MM.1S (cell line): ENCODE measurements around the gene VWC2.

Experiments used
- DNase-seq: peaks from one replicate; pipeline ENCODE4 v3.0.0-alpha.2; 2015
- H2AFZ ChIP-seq: fragments of 300-600 bp; sonication (generic); 2 replicates; pipeline ENCODE4 v1.6.0; 2016; ENCODE audit warnings: antibody characterized with exemption, low read length
- H3F3A ChIP-seq: fragments of 300-600 bp; sonication (generic); 2 replicates; pipeline ENCODE4 v1.6.1; 2016; ENCODE audit warnings: mild to moderate bottlenecking, antibody characterized with exemption, low read length, moderate library complexity, mixed read lengths; ENCODE audit not compliant: insufficient read depth
- H3K27ac ChIP-seq: fragments of 300-600 bp; sonication (generic); 2 replicates; pipeline ENCODE4 v1.5.1; 2016; ENCODE audit warnings: mild to moderate bottlenecking, low read length
- H3K27me3 ChIP-seq: fragments of 300-600 bp; sonication (generic); replicated peaks from 2 replicates; pipeline ENCODE4 v1.6.0; 2016; ENCODE audit warnings: low read length; ENCODE audit not compliant: insufficient read depth
- H3K36me3 ChIP-seq: fragments of 300-600 bp; sonication (generic); replicated peaks from 2 replicates; pipeline ENCODE4 v1.6.1; 2016; ENCODE audit warnings: mild to moderate bottlenecking, low read length, mixed read lengths; ENCODE audit not compliant: insufficient read depth
- H3K4me1 ChIP-seq: fragments of 300-600 bp; sonication (generic); 2 replicates; pipeline ENCODE4 v1.6.1; 2016; ENCODE audit warnings: low read length, mixed read lengths
- H3K4me2 ChIP-seq: fragments of 300-600 bp; sonication (generic); 2 replicates; pipeline ENCODE4 v1.6.0; 2016; ENCODE audit warnings: low read depth, low read length
- H3K4me3 ChIP-seq: fragments of 300-600 bp; sonication (generic); 2 replicates; pipeline ENCODE4 v1.5.1; 2016; ENCODE audit warnings: low read length, mixed read lengths
- H3K79me2 ChIP-seq: fragments of 300-600 bp; sonication (generic); 2 replicates; pipeline ENCODE4 v1.6.1; 2016; ENCODE audit warnings: mixed run types, low read length, mixed read lengths
- H3K9ac ChIP-seq: fragments of 300-600 bp; sonication (generic); 2 replicates; pipeline ENCODE4 v1.6.1; 2016; ENCODE audit warnings: low read length, mixed read lengths
- H3K9me2 ChIP-seq: fragments of 300-600 bp; sonication (generic); replicated peaks from 2 replicates; pipeline ENCODE4 v1.6.1; 2016; ENCODE audit warnings: mild to moderate bottlenecking, low read length, mixed read lengths; ENCODE audit not compliant: insufficient read depth
- H3K9me3 ChIP-seq: fragments of 300-600 bp; sonication (generic); replicated peaks from 2 replicates; pipeline ENCODE4 v1.6.1; 2016; ENCODE audit warnings: mild to moderate bottlenecking, low read length, mixed read lengths; ENCODE audit not compliant: insufficient read depth
- H4K20me1 ChIP-seq: fragments of 300-600 bp; sonication (generic); 2 replicates; pipeline ENCODE4 v1.6.1; 2016; ENCODE audit warnings: mild to moderate bottlenecking, low read length, moderate library complexity, mixed read lengths; ENCODE audit not compliant: insufficient read depth
- EZH2 ChIP-seq: fragments of 300-600 bp; sonication (generic); optimal IDR thresholded peaks from 2 replicates; pipeline ENCODE3; 2017; ENCODE audit warnings: low read depth, mild to moderate bottlenecking, antibody characterized with exemption, low read length, mixed read lengths
- EZH2phosphoT487 ChIP-seq: fragments of 300-600 bp; sonication (generic); IDR thresholded peaks from 2 replicates; pipeline ENCODE4 v1.6.1; 2018; ENCODE audit warnings: antibody characterized with exemption, low read length
- TF ChIP-seq, protein P1 (sequence below): fragments of 300-600 bp; sonication (generic); IDR thresholded peaks from 2 replicates; pipeline ENCODE4 v1.5.1; 2016; ENCODE audit warnings: antibody characterized with exemption, low read length, mixed read lengths

Gene VWC2

DNA sequence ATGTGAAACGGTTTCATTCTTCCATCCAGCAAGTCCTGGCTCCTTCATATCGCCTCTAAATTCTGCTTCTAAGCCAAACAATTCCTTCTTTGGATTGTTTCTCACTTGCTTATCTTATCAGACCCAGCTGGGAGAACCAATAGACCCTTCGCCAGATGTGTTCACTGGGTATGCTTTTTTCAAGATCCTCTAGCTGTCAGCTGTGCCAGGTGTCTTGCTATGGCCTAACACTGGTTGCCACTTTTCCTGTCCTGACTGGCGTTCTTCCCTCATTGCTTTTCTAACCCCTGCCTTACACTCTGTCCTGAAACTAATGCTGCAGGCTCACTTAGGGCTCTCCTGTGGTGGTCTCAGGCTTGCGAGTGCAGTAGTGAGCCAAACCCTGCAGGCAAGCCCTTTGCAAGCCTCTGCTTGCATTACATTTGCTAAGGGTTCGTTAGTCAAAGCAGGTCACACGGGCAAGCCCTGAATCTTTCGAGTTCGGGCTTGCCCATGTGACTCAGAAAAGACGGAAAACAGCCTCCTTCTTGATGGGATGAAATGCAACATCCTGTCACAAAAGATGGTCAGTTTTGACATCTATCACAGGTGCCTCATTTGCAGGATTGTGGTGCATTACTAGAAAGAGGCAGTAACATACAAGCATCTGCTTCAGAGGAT, 92.8 kb downstream of the VWC2 start:
- Histone ChIP-seq H3K9ac (no peak overlapping the region), H3K9me3 (no peaks in the 10 kb centered on the region), H3K4me2 (no peak overlapping the region), H3K9me2 (no peaks in the 10 kb centered on the region), H3K36me3 (no peaks in the 10 kb centered on the region), H3K27ac (no peak overlapping the region), H3K79me2 (no peaks in the 10 kb centered on the region), H2AFZ (no peak overlapping the region), H3K4me1 (no peaks in the 10 kb centered on the region), H3F3A (no peaks in the 10 kb centered on the region), H3K4me3 (no peak overlapping the region), H4K20me1 (no peaks in the 10 kb centered on the region), H3K27me3 (no peaks in the 10 kb centered on the region)
- TF ChIP-seq, protein P1, sequence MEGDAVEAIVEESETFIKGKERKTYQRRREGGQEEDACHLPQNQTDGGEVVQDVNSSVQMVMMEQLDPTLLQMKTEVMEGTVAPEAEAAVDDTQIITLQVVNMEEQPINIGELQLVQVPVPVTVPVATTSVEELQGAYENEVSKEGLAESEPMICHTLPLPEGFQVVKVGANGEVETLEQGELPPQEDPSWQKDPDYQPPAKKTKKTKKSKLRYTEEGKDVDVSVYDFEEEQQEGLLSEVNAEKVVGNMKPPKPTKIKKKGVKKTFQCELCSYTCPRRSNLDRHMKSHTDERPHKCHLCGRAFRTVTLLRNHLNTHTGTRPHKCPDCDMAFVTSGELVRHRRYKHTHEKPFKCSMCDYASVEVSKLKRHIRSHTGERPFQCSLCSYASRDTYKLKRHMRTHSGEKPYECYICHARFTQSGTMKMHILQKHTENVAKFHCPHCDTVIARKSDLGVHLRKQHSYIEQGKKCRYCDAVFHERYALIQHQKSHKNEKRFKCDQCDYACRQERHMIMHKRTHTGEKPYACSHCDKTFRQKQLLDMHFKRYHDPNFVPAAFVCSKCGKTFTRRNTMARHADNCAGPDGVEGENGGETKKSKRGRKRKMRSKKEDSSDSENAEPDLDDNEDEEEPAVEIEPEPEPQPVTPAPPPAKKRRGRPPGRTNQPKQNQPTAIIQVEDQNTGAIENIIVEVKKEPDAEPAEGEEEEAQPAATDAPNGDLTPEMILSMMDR, result no peak
- TF ChIP-seq EZH2phosphoT487, result no peak
- no peak for TF ChIP-seq EZH2
- DNase-seq, result no peak

DNA sequence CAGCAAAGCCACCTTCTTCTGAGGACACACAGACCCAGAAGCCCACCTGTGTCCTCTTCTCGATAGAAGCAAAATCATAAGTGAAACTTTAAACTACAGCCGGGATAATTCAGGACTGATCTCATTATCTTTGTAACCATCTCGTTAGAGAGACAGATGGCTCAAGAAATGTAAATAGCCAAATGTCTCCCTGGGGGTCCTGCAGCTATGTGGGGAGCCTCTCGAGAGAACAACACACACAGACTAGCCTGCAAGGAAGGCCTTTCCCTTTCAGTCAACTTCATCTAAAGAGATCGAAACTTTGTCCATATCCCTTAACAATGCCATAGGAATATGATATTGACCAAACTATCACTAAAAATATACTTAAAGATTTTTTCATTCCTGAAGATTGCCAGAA, 93.5 kb downstream of the VWC2 start:
- Histone ChIP-seq H3K27ac (no peak overlapping the region), H3K9ac (no peak overlapping the region), H3K79me2 (no peaks in the 10 kb centered on the region), H3K36me3 (no peaks in the 10 kb centered on the region), H4K20me1 (no peaks in the 10 kb centered on the region), H3K27me3 (no peaks in the 10 kb centered on the region), H2AFZ (no peak overlapping the region), H3K9me2 (no peaks in the 10 kb centered on the region), H3K4me2 (no peak overlapping the region), H3K9me3 (no peaks in the 10 kb centered on the region), H3K4me1 (no peaks in the 10 kb centered on the region), H3K4me3 (no peak overlapping the region), H3F3A (no peaks in the 10 kb centered on the region)
- no peak for DNase-seq
- TF ChIP-seq EZH2phosphoT487 (no peak), EZH2 (no peak)
- TF ChIP-seq, protein P1, result no peak

DNA sequence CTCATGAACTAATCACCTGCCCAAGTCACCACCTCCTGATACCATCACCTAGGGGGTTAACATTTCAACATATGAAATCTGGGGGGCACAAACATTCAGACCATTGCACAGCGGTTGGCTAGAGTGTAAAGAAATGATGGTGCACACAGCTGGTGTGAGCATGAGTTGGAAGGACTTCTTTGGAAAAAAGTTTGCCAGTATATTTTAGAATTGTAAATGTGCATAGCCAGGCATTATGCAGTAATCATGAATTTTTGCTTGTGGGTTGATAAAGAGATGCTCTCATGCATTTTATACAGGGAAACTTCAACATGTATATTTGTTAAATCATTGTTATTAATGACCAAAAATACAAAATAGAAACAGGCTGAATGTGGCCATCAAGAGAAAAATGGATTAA, 100.0 kb downstream of the VWC2 start:
- Histone ChIP-seq H3K27me3 (no peaks in the 10 kb centered on the region), H3K4me2 (no peak overlapping the region), H3K79me2 (no peaks in the 10 kb centered on the region), H2AFZ (no peak overlapping the region), H3K9ac (no peak overlapping the region), H3K4me1 (no peaks in the 10 kb centered on the region), H3K27ac (no peak overlapping the region), H3K4me3 (no peak overlapping the region), H3K9me2 (no peaks in the 10 kb centered on the region), H3K36me3 (no peaks in the 10 kb centered on the region), H4K20me1 (no peaks in the 10 kb centered on the region), H3K9me3 (no peaks in the 10 kb centered on the region), H3F3A (no peaks in the 10 kb centered on the region)
- TF ChIP-seq, protein P1, result no peak
- no peak for DNase-seq
